ENCODE measurements around the gene IFI30. TPM values are rescaled to one million over a fixed set of nuclear protein-coding genes. Genes with fewer than 3 reads are reported as not detected.

IFI30 gene
- total and polyA plus RNA-seq, 2 experiments from 2014 or later: 0.98 TPM; not detected in 1

DNA sequence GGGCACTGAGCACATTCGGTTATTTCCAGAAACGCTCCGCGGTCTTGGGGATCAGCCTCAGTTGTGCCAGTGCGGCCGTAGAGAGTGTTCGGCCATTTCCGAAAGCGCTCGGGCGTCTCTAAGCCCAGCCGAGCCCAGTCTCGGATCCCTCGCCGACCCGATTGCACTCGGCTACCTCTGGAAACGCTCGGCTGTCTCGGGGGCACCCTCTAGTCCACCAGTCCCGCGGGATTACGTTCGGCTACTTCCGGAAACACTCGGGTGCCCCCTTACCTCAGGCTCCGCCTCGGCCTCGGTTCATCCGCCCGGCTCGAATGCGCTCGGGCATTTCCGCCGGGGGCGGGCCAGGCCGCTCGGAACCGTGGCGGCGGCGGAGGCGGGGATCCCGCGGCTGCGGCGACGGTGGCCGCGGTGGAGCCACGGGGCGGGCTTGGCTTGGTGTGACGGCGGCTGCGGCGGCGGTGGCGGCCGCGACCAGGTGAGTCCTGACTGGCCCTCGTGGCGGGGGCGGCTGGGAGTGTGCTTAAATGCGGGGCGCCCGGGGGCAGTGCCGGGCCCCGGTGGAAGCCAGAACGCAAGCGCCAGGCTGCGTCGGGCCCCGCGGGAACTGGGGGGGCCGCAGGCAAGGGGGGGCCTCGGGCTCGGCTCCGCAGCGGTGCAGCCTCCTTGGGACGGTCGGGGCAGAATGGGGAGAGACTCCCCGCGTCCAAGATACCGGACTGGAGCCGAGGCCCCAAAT lies 20.6 kb upstream of the IFI30 start, which contains the start of gene PIK3R2:
Gene PIK3R2, plus strand, starts transcription at position 347 of the 739 bp plus-strand sequence. CDS start 2,717 bp downstream, outside the sequence.
- DNase-seq (ENCODE audit: low read depth in 1 of 2, low spot score in 1 of 2): peak; percentile 99 to 100
- Histone ChIP-seq H3K9me3 (ENCODE audit: low read depth) (no peaks in the 10 kb centered on the region), H3K27me3 (no peaks in the 10 kb centered on the region), H3K27ac (peak within 1 kb of the TSS; percentile 89), H3K4me3 (peak within 1 kb of the TSS; percentile 96), H3K4me1 (ENCODE audit: low read depth) (no peaks in the 10 kb centered on the region), H3K36me3 (no peaks in the 10 kb centered on the region)
- TF ChIP-seq, protein P1, sequence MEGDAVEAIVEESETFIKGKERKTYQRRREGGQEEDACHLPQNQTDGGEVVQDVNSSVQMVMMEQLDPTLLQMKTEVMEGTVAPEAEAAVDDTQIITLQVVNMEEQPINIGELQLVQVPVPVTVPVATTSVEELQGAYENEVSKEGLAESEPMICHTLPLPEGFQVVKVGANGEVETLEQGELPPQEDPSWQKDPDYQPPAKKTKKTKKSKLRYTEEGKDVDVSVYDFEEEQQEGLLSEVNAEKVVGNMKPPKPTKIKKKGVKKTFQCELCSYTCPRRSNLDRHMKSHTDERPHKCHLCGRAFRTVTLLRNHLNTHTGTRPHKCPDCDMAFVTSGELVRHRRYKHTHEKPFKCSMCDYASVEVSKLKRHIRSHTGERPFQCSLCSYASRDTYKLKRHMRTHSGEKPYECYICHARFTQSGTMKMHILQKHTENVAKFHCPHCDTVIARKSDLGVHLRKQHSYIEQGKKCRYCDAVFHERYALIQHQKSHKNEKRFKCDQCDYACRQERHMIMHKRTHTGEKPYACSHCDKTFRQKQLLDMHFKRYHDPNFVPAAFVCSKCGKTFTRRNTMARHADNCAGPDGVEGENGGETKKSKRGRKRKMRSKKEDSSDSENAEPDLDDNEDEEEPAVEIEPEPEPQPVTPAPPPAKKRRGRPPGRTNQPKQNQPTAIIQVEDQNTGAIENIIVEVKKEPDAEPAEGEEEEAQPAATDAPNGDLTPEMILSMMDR (IDR thresholded peaks at IDR 0.05; ENCODE audit: low read depth, low read length): no peak

- Histone ChIP-seq H3K27me3 (no peaks in the 10 kb centered on the region), H3K36me3 (no peaks in the 10 kb centered on the region), H3K27ac (peak overlapping the region; percentile 55), H3K9me3 (ENCODE audit: low read depth) (no peaks in the 10 kb centered on the region), H3K4me3 (peak overlapping the region; percentile 96), H3K4me1 (ENCODE audit: low read depth) (no peaks in the 10 kb centered on the region)
- DNase-seq (ENCODE audit: low read depth in 1 of 2, low spot score in 1 of 2): no peak
- TF ChIP-seq, protein P1 (IDR thresholded peaks at IDR 0.05; ENCODE audit: low read depth, low read length): no peak
These were observed 20.0 kb upstream of the IFI30 start for GRCh38 chr19:18153556-18154134.

- DNase-seq (ENCODE audit: low read depth in 1 of 2, low spot score in 1 of 2): no peak
- H3K4me3 ChIP-seq: no peak overlapping the region
- no peaks in the 10 kb centered on the region for H3K36me3 ChIP-seq
- H3K9me3 ChIP-seq (ENCODE audit: low read depth): no peaks in the 10 kb centered on the region
- H3K27me3 ChIP-seq: no peaks in the 10 kb centered on the region
- no peak overlapping the region for H3K27ac ChIP-seq
- H3K4me1 ChIP-seq (ENCODE audit: low read depth): no peaks in the 10 kb centered on the region
- TF ChIP-seq, protein P1 (IDR thresholded peaks at IDR 0.05; ENCODE audit: low read depth, low read length): no peak
These were observed 18.2 kb upstream of the IFI30 start for GRCh38 chr19:18155095-18156087.

- H3K4me1 ChIP-seq (ENCODE audit: low read depth): no peaks in the 10 kb centered on the region
- no peak overlapping the region for H3K27ac ChIP-seq
- H3K9me3 ChIP-seq (ENCODE audit: low read depth): no peaks in the 10 kb centered on the region
- no peaks in the 10 kb centered on the region for H3K36me3 ChIP-seq
- no peak for DNase-seq (ENCODE audit: low read depth in 1 of 2, low spot score in 1 of 2)
- no peaks in the 10 kb centered on the region for H3K27me3 ChIP-seq
- TF ChIP-seq, protein P1 (IDR thresholded peaks at IDR 0.05; ENCODE audit: low read depth, low read length): no peak
- no peak overlapping the region for H3K4me3 ChIP-seq
These were observed 17.3 kb upstream of the IFI30 start for GRCh38 chr19:18156268-18156667.

DNA sequence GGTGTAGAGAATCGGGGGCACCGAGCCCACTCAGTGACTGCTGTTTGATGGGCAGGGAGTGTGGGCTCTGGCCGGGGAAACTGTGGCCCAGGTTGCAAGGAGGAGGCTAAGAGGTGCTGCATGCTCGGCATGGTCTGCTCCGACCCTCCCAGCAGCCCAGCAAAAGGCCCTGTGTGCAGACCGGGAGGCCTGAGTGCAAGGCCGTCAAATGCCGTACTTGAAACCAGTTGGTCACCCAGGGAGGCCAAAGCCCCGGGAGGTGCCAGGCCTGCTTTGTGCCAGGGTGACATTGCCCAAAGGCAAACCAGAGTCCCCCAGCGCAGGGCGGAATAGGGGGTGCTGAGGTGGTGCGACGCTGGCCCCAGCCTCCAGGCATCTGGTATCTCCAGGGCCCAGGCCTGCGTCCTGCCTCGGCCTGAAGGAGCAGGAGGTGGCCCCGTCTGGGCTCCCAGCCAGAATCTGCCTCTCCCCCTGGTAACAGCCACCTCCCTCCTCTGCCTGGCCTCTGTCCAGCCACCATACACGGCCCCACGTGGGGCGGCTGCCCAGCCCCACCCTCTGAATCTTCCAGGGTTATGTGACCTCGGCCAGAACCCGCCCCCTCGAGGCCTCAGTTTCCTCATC lies 16.7 kb upstream of the IFI30 start:
- Histone ChIP-seq H3K4me3 (no peak overlapping the region), H3K27ac (peak overlapping the region; percentile 35), H3K36me3 (peaks cover 3% of the 10 kb centered on the region), H3K9me3 (ENCODE audit: low read depth) (no peaks in the 10 kb centered on the region), H3K27me3 (no peaks in the 10 kb centered on the region), H3K4me1 (ENCODE audit: low read depth) (no peaks in the 10 kb centered on the region)
- peak; percentile 62 to 96 for DNase-seq (ENCODE audit: low read depth in 1 of 2, low spot score in 1 of 2)
- TF ChIP-seq, protein P1 (IDR thresholded peaks at IDR 0.05; ENCODE audit: low read depth, low read length): no peak
